GM13976 (cell line): ENCODE measurements around the gene PGK2.

Source experiments
- DNase-seq: peaks from one replicate; pipeline ENCODE4 v3.0.0; 2012; ENCODE audit warnings: low spot score
- in situ Hi-C: fragments of 300-500 bp; cut with MboI; formaldehyde crosslinking; loops from one replicate; pipeline ENCODE4 v1.12.0; 2022; ENCODE audit warnings: low sequenced_read_pairs, mixed read lengths, inconsistent platforms; ENCODE audit not compliant: unreplicated experiment
- TF ChIP-seq, protein P1 (sequence below): IDR thresholded peaks from 2 replicates; pipeline ENCODE4 v1.5.1; 2012; ENCODE audit warnings: borderline replicate concordance, mild to moderate bottlenecking; ENCODE audit not compliant: insufficient read depth; ENCODE audit errors: extremely low read depth, missing control alignments, control extremely low read depth

PGK2 gene

DNA sequence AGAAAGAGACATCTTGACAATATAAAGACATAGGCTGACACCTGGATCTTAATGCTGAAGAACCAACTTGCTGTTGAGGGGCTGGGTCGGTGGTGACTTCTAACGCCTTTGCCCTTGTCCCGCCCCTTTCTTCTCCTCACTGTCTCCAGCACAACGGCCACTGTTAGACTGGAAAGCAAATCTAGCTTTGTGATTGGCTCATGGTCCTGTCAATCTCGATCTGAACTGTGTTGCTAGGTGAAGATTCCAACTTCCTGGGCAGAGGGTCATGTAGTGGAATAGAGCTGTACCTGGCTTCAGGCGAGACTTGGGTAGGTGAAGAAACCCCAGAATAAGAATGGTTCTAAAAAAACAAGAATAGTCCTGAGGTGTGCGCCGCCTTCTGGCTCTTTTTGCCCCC is at the start of gene PGK2:
Gene PGK2, minus strand, starts transcription at position 110 of the 400 bp plus-strand sequence. Its CDS starts 98 bp downstream, at position 12.
- no peak for DNase-seq
- in situ Hi-C loops: no loop called here
- TF ChIP-seq, protein P1, sequence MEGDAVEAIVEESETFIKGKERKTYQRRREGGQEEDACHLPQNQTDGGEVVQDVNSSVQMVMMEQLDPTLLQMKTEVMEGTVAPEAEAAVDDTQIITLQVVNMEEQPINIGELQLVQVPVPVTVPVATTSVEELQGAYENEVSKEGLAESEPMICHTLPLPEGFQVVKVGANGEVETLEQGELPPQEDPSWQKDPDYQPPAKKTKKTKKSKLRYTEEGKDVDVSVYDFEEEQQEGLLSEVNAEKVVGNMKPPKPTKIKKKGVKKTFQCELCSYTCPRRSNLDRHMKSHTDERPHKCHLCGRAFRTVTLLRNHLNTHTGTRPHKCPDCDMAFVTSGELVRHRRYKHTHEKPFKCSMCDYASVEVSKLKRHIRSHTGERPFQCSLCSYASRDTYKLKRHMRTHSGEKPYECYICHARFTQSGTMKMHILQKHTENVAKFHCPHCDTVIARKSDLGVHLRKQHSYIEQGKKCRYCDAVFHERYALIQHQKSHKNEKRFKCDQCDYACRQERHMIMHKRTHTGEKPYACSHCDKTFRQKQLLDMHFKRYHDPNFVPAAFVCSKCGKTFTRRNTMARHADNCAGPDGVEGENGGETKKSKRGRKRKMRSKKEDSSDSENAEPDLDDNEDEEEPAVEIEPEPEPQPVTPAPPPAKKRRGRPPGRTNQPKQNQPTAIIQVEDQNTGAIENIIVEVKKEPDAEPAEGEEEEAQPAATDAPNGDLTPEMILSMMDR: no peak

DNA sequence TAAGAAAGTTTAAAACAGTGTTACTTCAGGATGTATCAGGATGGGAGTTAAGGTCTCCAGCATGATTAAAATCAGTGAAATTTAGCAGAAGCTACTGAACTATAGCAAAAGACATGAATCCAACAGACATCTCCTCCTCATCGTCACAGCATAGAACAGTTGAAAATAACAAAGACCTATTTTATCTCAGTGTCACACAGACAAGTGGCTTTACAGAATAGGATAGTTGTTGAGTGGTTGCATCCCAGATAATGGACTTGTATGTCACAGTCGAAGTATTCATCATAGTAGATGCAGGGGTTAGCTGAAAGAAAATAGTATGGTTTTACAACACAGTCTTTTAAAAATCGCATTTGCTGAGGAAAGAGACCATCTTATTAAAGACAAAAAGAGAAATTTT is 48.1 kb upstream of the PGK2 start:
- in situ Hi-C loops: no loop called here
- TF ChIP-seq, protein P1: no peak
- no peak for DNase-seq

DNA sequence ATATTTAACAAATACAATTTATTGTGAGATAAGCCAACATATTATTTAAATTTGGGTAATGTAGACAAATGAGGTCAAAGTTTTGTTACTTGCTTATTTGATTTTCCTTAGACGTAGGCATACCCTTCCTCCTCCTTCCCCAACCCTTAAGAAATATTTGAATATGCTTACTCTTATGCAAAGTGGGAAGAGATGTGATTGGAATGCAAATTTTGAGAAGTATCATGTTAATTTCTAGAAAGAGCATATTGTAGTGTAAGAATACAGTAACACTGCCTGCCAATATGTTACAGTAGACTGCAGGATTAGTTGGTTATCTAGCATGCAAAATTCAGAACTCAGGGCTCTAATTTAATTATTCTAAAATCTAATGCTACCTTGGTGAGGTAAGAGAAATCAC is 46.3 kb upstream of the PGK2 start:
- no peak for DNase-seq
- TF ChIP-seq, protein P1: no peak
- in situ Hi-C loops: no loop called here

DNA sequence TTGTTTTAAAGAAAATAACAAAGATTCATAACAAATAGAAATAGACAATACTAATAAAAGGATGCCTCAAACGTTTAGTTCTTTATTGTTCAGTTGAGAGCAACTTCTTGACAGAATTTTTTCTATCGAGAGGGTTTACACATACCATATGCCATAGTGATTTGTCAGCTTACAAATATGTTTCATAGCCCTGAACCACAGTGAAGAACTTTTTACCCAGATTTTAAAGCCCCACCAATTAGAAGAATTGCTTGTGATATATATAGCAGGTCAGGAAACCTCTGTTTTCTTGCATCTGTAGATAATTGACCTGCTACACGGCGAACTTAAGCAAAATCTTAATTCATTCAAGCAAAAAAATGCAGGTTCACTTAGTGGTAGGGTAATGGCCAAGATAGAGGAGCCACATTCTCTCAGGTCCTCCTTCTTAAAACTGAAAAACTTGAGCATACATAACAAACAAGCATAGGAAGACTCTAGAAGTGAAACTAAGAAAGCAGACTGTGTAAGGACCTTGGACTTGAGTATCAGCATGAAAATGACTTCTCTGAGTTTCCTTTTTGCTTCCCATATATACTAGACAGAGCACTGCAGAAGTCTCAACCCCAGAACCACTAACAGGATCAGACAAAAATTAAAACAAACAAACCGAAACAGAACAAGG is 39.8 kb upstream of the PGK2 start:
- DNase-seq: no peak
- TF ChIP-seq, protein P1: no peak
- in situ Hi-C loops: no loop called here

DNA sequence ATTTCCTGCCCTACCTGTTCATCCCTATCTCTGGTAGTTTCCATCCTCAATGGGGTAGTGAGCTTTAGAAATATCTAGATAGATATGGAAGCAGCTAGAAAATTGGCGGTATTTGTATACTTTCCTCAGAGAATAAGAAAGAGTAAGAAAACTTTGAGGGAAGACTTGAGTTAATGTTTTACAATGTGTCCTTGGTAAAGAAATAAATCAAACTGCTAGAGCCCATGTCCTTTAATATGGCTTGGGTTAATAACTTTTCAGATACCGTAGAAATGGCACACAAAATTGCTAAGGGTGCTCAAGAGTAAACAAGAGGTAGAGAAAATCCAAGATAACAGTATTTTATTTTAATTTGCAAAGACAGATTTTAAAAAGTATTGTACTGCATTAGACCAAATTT is 28.1 kb upstream of the PGK2 start:
- in situ Hi-C loops: no loop called here
- TF ChIP-seq, protein P1: no peak
- DNase-seq: no peak

DNA sequence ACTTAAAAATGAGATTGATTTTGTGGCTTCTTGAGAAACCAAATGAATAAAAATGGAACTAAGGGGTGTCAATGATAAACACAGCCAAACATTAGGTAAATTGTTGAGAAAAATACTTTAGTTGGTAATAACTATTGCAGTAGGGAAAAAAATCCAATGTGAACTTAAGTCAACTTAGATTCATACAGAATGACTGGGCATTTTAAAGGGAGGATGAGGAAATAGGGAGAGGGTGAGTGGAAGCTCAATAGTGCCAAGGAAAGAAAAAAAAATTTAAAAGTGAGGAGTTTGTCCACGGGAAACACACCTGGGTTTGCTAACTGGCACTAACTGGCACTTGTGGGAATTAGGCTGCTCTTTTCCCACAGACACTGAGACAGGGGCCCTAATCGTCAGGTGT is 26.2 kb upstream of the PGK2 start:
- DNase-seq: no peak
- TF ChIP-seq, protein P1: no peak
- in situ Hi-C loops: no loop called here
